GM19023 (cell line): ENCODE measurements around the gene COL4A3.
"Not testable (repeated sequence)": the region's sequence is repeated elsewhere in the genome, so short reads cannot be mapped to it uniquely, and the experiment has no call there.

Source experiments
- ATAC-seq: cut with Tn5 transposase; IDR thresholded peaks from one replicate; pipeline ENCODE4 v1.9.1; 2021; ENCODE audit warnings: mild to moderate bottlenecking, moderate library complexity; ENCODE audit not compliant: unreplicated experiment

Gene COL4A3

DNA sequence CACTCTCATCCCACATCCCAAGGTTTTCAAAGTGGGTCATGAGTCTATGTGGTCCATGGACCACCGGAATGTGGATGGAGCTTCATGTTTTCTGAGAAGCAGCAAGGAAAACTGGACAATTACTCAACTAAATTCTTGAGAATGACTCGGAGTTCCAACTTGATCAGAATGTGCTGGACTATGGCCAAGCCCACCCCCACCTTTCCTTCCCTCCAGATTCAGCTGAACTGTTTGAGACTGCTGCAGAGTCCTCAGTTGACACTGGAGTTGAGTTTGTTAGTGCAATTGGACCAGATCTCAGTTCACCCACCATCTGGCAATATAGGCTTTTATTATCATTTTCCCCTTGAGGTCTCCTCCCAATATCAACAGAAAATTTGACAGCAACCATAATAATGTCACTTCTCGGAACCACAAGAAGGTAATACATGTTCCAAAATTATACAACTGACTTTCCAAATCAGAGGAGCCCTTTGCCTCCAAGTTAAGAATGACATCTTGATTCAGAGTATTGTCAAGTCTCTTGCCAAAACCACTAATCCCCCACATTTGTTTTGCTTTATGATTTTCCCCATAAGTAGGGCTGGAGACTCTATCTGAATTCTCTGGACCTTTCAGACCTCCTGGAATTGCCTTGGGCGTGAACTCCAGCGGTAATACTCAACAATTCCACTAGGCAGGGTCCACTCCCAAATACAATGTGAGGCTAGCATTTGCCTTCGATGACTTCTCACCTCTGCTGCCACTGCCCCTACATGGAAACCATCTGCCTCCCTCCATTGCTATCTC is 9.2 kb upstream of the COL4A3 start:
- ATAC-seq = no peak

DNA sequence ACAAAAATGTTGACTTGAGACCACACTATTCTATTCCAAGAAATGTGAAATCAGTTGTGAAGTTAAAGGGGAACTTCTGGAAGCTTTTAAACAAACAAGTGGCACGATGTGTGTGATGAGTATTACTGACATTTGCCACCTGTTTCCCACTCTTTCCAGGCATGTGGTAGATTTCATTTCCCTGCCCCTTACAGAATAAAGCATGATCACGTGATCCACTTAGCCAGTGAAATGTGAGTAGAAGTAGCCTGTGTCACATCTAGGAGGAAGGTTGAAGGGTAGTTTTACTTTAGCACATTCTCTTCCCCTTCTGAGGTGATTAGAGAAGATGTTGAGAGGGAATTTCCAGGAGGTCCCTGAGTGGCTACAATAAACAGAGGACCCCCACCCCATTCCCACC is 4.3 kb upstream of the COL4A3 start:
- no peak for ATAC-seq

DNA sequence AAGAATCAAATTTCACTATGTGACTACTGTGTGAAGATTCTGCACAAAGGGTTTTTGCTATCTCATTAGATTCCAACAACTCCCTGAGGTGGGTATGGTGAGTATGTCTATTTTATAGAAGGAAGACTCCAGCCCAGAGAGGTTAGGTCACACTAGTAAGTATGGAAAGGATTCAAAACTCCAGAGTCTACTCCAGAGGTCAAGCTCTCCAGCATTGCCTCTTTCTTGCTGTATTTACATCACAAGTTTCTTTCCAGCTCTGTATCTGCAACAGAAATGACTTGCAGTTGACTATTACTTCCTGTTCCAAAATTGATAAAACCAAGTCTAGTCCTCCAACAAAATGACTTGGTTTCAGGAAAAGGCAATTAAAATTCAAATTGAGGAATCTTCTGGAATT is 2.5 kb upstream of the COL4A3 start:
- no peak for ATAC-seq

DNA sequence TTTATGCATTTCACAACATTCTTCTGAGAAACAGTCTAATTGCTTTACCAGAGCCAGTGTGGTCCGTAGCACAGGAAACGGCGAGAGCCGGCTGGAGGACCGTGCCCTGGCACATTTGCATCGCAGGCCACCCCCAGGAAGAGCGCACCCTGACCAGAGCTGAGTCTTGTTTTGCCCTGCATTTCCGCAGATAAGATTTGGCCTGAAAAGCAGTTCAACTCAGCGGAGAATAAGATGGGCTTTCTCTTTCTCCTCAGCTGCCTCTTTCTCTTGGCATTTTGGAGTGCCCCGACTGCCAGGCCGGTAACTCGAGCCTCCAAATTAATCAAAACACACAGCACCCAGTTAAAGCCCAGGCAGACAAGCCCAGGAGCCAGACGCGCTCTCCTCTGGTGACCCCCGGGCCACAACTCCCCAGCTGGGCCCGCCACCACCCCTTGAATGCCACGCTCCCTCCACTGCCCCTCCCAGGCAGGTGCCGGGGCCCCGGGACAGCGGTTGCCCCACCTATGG is 883 bp upstream of the COL4A3 start:
- ATAC-seq = peak; percentile 55

DNA sequence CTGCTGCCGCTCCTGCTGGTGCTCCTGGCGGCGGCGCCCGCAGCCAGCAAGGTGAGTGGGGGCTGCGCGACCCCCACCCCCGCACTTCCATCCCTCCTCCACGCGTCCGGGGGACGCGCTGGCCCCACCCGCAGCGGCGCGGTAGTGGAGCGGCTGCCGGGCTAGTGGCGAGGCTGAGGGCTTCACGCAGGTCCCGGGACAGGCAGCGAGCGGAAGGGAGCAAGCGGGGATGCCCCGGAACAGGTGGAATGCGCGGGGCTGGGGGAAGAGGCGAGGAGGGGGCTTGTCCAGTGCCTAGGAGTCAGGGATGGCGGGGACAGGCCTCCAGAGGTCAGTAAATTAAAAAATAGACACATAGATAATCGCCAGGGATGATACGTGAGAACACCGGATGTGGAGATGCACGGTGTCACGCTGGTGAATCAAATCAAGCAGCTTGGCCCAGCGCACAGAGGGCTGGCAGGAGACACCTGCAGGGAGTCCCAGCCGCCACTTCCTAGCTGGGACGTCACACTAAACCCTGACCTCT is 403 bp downstream of the COL4A3 start:
- ATAC-seq = peak; percentile 65

DNA sequence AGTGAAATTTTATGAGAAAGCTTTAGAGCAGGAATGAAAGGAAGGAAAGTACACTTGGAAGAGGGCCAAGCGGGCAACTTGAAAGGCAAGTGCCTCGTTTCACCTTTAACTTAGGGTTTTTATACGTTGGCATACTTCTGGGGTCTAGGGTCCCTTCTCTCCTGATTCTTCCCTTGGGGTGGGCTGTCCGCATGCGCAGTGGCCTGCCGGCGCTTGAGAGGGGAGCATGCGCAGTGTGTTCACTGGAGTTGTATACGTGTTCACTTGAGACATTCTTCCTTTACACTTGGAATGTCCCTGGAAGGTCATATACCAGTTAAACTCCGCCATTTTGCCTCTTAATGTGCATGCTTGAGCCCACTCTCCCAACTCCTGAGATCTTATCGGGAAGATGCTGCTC is 7.4 kb downstream of the COL4A3 start:
- not testable (repeated sequence) for ATAC-seq

DNA sequence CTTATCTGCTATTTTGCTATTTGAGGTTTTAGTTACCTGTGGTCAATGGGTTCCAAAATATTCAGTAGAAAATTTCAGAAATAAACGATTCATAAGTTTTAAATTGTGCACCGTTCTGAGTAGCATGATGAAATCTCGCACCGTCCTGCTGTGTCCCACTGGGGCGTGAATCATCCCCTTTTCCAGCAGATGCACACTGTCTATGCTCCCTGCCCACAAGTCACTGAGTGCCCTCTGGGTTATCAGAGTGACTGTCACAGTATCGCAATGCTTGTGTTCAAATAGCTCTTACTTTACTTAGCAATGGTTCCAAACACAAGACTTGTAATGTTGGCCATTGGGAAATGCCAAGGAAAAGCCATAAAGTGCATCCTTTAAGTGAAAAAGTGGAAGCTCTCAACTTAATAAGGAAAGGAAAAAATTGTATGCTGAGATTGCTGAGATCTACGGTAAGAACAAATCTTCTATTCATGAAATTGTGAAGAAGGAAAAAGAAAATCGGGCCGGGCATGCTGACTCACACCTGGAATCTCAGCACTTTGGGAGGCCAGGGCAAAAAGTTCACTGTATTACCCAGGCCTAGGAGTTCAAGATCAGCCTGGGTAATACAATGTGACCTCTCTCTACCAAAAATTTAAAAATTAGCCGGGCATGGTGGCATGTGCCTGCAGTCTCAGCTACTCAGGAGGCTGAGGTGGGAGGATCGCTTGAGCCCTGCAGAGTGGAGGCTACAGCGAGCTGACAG is 13.3 kb downstream of the COL4A3 start:
- no peak for ATAC-seq

DNA sequence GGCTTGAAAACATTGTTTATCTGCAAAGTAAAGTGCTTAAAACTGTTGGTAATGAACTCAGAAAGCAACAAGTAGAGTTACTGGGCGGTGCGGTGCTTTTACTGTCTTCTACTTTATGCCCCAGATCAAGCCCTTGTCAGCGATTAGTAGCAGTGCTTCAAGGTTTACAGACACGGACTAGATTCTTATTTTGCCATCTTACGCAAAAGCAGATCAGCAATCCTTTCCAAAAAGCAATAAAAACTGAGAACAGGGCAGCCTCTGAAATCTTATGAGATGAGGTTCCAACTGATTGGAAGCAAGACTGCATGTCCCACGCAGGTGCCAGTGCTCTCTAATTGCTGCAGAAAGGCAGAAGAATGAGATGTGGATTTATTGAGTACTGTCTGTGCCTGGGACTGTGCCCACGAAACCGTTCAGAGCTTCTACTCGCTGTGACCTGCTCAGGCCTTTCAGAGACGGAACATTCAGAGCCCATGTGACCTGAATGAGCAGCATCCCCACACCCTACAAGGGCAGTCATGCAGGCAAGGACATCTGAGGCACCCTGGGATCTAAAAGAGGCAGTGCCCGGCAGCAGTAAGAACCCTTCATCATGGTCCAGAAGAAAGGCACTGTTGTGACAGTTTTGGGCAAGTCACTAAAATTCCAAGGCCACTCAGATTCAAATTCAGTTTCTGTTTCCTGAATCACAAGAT is 15.7 kb downstream of the COL4A3 start:
- ATAC-seq = no peak

DNA sequence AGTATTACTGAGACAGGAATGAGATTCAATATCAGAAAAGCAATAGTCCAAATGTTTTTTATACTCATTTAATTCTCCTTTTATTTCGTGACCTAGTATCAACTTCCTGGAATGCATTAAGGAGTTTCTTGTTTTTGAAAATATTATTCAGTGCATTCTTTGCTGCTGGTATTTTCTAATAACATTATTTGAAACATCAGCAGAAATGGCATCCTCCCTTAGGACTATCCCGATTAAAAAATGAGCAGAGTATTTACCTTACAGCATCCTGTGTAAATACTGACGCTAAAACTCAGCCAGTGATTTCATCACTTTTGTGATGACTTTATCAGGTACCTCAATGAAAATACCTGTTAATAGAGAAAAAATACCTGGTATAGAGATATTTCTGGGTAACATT is 16.3 kb downstream of the COL4A3 start:
- no peak for ATAC-seq

DNA sequence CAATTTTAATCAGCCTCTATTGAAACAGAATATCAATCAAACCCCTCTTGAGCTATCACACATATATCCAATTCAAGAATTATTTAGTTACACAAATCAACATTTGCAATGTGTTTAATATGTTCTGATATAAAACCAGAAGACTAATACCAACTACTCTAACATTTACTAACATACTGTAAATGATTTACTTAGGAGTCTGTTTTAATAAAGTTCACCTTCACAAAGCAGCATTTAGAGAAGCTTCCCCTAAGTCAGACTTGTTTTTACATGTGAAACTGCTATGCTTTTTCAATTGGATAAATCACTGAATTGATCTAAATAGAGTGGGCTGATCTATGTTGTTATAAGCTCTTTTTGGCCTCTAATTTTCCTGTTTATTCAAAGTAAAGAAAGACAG is 18.3 kb downstream of the COL4A3 start:
- ATAC-seq = no peak

DNA sequence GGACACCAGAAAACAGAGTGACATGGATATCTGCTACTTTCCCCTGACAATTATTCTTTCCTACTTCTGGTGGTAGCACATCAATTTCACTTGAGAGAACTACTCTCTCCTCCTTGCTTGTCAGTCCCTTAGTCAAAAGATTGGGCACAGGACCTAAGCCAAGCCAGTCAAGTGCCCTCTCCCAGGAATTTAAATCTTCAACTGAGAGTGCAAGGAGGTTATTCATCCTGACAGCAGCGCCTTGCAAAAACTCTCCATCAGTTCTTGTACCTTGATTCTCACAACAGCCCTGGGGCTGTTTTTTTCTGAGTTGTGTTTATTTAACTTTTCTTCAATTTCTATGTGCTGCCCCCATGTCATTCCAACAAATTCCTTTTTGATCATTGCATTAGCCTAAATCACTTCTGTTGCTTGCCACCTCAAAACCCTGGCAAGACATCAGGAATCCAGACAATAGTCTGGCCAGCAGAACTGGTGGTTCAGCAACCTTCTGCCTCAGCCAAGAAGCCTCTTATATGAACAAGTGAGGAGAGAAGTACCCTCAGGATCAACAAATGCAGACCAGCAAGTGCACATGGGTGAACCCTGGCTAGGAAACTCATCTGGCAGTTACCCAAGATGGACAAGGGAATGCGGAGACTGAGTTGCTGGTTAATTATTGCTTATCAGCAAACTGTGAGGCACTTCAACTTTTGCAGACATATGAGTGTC is 19.4 kb downstream of the COL4A3 start:
- ATAC-seq = no peak

DNA sequence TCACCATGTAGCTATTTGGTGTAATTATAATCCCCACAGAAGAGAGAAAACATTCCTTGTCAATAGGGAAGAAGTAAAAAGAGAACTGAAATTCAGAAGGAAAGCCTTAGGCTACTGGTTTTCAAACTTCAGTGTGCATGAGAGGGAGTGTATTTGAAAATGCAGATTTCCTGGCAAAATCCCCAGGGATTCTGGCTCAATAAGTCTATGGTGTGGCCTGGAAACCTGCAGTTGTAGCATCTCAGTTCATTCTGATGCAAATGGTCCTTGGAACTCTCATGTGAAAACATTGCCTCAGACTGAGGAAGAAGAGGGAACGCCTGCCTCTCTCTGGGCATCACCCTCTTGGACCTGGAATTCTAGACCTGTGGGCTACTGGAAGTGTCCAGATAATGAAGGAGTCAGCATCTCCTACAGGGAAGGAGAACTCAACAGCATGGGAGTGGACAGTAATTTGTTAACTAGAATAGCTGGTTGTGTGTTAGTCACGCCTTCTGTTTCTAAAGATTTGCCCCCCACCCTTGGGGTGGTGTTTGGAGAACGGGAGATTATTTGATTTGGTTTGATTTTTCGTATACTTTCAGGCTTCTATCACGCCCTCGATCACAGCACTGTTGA is 21.3 kb downstream of the COL4A3 start:
- no peak for ATAC-seq

DNA sequence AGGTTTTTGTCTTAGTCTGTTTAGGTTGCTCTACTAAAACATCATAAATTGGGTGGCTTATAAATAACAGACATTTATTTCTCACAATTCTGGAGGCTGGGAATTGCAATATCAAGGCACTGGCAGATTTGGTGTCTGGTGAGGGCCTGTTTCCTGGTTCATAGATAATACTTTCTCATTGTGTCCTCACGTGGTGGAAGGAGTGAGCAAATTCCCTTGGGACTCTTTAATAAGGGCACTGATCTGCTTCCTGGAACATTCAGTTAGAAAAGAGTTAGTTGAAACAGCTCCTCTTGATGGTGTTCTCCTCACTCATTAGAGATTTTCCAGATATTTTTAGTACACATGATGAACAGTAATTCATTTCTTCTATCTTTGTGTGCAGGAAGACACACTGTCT is 22.3 kb downstream of the COL4A3 start:
- no peak for ATAC-seq

DNA sequence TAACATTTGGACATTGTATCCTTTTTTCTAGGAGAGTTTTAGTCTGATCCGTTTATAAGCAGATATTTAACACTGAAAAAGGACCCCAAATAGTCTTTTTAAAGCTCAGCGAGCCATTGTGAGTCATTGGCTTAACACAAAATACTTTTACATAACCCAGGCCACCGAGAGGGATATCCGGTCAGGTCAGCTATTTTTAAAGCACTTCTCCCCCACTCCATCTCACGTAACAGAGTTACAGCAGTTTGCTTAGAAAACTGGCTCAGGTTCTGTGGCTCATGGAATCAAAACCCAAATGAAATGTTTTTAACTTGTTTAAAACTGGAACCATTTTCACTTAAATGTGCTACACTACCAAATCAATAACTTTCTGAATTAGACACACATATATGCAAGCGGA is 23.9 kb downstream of the COL4A3 start:
- no peak for ATAC-seq

DNA sequence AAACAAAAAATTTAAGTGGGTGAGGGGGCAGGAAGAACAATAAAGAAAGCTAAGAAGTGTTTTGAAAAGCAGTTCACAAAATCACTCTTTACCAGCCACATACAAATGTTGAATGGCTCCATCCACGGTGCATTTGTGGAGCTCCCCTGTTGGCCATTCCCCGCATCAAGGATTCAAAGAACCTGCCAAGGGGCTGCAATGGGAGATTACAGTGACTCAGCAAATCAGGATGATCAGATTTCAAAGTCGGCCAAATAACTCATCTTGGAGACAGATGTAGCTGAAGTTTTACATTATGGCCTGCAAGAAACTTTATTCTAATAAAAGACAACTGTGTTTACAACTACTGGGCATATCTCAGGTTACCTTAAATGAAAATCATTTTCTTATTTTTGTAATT is 26.9 kb downstream of the COL4A3 start:
- ATAC-seq = no peak

DNA sequence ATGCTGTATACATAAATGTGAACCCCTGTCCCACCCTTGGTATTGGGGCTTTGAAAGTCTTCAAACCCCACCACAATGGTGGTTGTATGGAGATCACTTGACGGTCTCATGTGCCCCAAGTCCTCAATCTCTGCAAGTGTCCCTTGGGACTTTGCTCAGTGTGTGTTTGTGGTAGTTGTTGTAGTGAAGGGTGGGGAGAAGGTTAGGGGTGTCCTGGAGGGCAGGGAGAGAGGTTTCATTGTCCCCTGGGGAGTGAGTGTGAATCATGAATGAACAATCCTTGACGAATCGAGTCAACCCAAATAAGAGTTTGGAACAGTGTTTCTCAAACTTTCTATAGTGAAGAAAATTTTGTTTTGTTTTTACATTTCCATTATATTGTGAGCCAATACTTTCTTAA is 28.1 kb downstream of the COL4A3 start:
- no peak for ATAC-seq

DNA sequence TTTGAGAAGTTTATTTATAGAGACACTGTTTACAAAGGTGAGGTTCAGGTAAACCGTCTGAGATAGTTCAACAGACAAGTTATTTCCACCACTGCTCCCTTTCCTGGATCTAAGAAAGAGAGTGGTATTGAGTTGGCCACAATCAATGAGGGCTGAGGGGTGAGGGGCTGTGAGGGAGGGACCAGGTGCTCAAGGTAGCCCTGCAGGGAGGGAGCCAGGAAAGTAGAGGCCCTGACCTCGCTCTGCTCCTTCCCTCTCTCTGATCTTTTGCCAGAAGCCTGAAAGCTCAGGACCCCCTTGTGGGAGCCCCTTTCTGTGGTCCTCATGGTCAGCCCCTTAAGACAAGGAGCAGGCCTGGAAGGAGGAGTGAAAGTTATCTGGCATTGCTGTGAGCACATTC is 29.8 kb downstream of the COL4A3 start:
- ATAC-seq = no peak

DNA sequence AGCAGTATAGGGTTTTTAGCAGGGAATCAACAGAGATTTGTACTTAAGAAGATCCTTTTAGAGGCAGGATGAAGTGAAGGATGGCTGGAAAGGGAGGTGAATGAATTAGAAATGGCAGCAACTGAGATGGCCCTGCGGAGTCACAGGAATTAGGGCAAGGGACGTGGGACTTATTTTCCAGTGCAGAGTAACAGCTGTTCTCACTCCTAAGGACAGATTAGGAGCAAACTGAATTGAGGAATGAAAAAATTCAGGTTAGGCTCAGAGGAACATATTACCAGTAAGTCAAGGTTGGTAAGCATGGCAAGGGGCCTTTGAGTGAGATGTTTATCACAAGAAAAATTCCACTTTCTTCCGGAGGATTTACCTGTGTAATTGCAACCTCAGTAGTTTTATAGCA is 34.4 kb downstream of the COL4A3 start:
- no peak for ATAC-seq

DNA sequence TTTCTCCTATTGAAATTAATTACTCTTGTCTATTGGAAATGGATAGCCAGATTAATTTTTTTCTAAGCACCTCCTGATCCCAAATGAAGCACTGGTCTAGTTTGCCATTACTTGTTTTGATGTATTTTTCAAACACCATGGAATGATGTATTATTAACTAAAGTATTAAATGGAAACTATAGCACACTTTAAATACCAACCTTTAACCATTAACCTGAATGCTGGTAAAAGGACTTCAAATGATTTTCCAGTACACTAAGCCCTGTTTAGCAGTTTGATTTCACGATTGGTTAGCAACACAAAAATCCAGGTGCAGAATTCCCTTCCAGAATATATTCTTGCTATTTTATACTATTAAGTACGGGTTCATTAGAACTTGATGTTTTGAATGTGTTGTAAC is 37.3 kb downstream of the COL4A3 start:
- no peak for ATAC-seq

DNA sequence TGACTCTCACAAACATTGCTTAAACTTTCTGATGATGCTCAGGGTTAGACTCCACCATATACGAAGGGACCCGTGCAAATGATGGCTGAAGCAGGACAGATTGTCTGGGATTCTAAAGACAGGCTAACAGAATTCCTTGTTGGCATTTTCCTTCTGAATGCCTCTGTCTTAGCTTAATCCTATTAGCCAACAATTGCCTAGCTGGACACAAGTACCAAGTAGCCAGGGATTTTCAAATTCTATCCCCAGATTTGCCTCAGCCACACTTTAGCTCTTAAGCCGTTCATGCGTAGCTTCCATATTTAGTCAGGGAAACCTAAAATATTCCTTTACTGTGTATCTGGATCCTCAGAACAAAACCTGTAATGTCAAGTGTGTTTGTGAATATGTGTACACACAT is 40.0 kb downstream of the COL4A3 start:
- no peak for ATAC-seq
